WTC11 (cell line): ENCODE measurements around the gene BRK1. TPM values are rescaled to one million over a fixed set of nuclear protein-coding genes. Genes with fewer than 3 reads are reported as not detected.

Experiments
- ATAC-seq: fragments of 200-7000 bp; cut with Tn5 transposase; 2 replicates; pipeline ENCODE4 v1.10.0; 2021; ENCODE audit warnings: mild to moderate bottlenecking, moderate library complexity
- CTCF ChIA-PET: fragments of 300-600 bp; sonication (Branson Sonifier 250); formaldehyde crosslinking; loops from one replicate; lab custom pipeline; 2021; ENCODE audit warnings: antibody characterized with exemption; lab: Charles Lee
- POLR2A ChIA-PET: fragments of 350-600 bp; sonication (Branson Sonifier 250); formaldehyde crosslinking; loops from one replicate; lab custom pipeline; 2021; ENCODE audit warnings: antibody characterized with exemption; lab: Charles Lee
- DNase-seq: peaks from one replicate; pipeline ENCODE4 v3.0.0; 2021; ENCODE audit warnings: low spot score
- H3K27ac Mint-ChIP-seq: 2 replicates; pipeline ENCODE4 v1.8.0; 2021; ENCODE audit warnings: mixed read lengths
- H3K27me3 Mint-ChIP-seq: 2 replicates; pipeline ENCODE4 v1.8.0; 2021; ENCODE audit warnings: low read depth, mild to moderate bottlenecking, moderate library complexity, mixed read lengths
- H3K36me3 Mint-ChIP-seq: 2 replicates; pipeline ENCODE4 v1.8.0; 2021; ENCODE audit warnings: mixed read lengths
- H3K4me1 Mint-ChIP-seq: 2 replicates; pipeline ENCODE4 v1.8.0; 2022; ENCODE audit warnings: mixed read lengths
- H3K4me3 Mint-ChIP-seq: 2 replicates; pipeline ENCODE4 v1.8.0; 2021; ENCODE audit warnings: mild to moderate bottlenecking, moderate library complexity, mixed read lengths
- H3K9me3 Mint-ChIP-seq: 2 replicates; pipeline ENCODE4 v1.8.0; 2021; ENCODE audit warnings: mixed read lengths
- AFF4 ChIP-seq: sonication (generic); formaldehyde crosslinking; IDR thresholded peaks from 2 replicates; pipeline ENCODE4 v1.8.1; 2023; ENCODE audit warnings: mild to moderate bottlenecking, missing genetic modification reagents, borderline replicate concordance
- AR ChIP-seq: fragments of 250-450 bp; sonication (Bioruptor Pico); IDR thresholded peaks from 2 replicates; pipeline ENCODE4 v1.9.0; 2021; ENCODE audit warnings: mild to moderate bottlenecking
- ATF1 ChIP-seq: sonication (generic); formaldehyde crosslinking; IDR thresholded peaks from 2 replicates; pipeline ENCODE4 v1.8.1; 2023; ENCODE audit warnings: mild to moderate bottlenecking, moderate library complexity, missing genetic modification reagents
- ATF3 ChIP-seq: sonication (generic); formaldehyde crosslinking; conservative IDR thresholded peaks from 2 replicates; pipeline ENCODE4 v1.8.1; 2022; ENCODE audit warnings: mild to moderate bottlenecking, missing genetic modification reagents
- ATF6 ChIP-seq: sonication (generic); formaldehyde crosslinking; IDR thresholded peaks from 2 replicates; pipeline ENCODE4 v1.8.1; 2023; ENCODE audit warnings: mild to moderate bottlenecking, missing genetic modification reagents
- ESRRA ChIP-seq: sonication (generic); formaldehyde crosslinking; IDR thresholded peaks from 2 replicates; pipeline ENCODE4 v1.8.1; 2022; ENCODE audit warnings: mild to moderate bottlenecking, missing genetic modification reagents, borderline replicate concordance
- FOXP4 ChIP-seq: sonication (generic); formaldehyde crosslinking; IDR thresholded peaks from 2 replicates; pipeline ENCODE4 v1.8.0; 2022; ENCODE audit warnings: mild to moderate bottlenecking, missing genetic modification reagents
- NR1H2 ChIP-seq: sonication (generic); formaldehyde crosslinking; IDR thresholded peaks from 2 replicates; pipeline ENCODE4 v1.9.0; 2021; ENCODE audit warnings: mild to moderate bottlenecking, moderate library complexity, missing genetic modification reagents
- PREB ChIP-seq: sonication (generic); formaldehyde crosslinking; IDR thresholded peaks from 2 replicates; pipeline ENCODE4 v1.8.1; 2022; ENCODE audit warnings: mild to moderate bottlenecking, missing genetic modification reagents, moderate library complexity, borderline replicate concordance
- RELA ChIP-seq: sonication (generic); formaldehyde crosslinking; IDR thresholded peaks from 2 replicates; pipeline ENCODE4 v1.8.1; 2022; ENCODE audit warnings: missing genetic modification reagents, mild to moderate bottlenecking, borderline replicate concordance
- RORB ChIP-seq: fragments of 250-450 bp; sonication (Bioruptor Pico); IDR thresholded peaks from 2 replicates; pipeline ENCODE4 v1.9.0; 2021; ENCODE audit warnings: mild to moderate bottlenecking
- STAT6 ChIP-seq: sonication (generic); formaldehyde crosslinking; conservative IDR thresholded peaks from 2 replicates; pipeline ENCODE4 v1.8.1; 2023; ENCODE audit warnings: mild to moderate bottlenecking, low read depth, missing genetic modification reagents, moderate library complexity
- TEAD1 ChIP-seq: sonication (generic); formaldehyde crosslinking; IDR thresholded peaks from 2 replicates; pipeline ENCODE4 v1.8.0; 2022; ENCODE audit warnings: mild to moderate bottlenecking, missing genetic modification reagents
- TEAD4 ChIP-seq: sonication (generic); formaldehyde crosslinking; IDR thresholded peaks from 2 replicates; pipeline ENCODE4 v1.8.0; 2022; ENCODE audit warnings: mild to moderate bottlenecking, missing genetic modification reagents
- USF2 ChIP-seq: sonication (generic); formaldehyde crosslinking; IDR thresholded peaks from 2 replicates; pipeline ENCODE4 v1.8.1; 2023; ENCODE audit warnings: mild to moderate bottlenecking, missing genetic modification reagents, moderate library complexity
- total RNA-seq: library from RNA; stranded (reverse); gene quantifications from 3 replicates; pipeline ENCODE4 v1.2.3, GENCODE V29; 2021

Gene BRK1
- total RNA-seq, 1 experiment from 2014 or later, result 107 TPM

GRCh38 chr3:10166213-10166604 lies 50.7 kb downstream of the BRK1 start (continued):
- TF ChIP-seq PREB (CRISPR knock-in tag), result no peak
- no peak for TF ChIP-seq TEAD1 (CRISPR knock-in tag)
- no peak for TF ChIP-seq ATF1
- no peak for TF ChIP-seq STAT6 (CRISPR knock-in tag)
- TF ChIP-seq AFF4 (CRISPR knock-in tag), result no peak
- TF ChIP-seq RORB (CRISPR knock-in tag), result no peak
- TF ChIP-seq AR (CRISPR knock-in tag), result no peak

GRCh38 chr3:10169000-10169496 lies 53.6 kb downstream of the BRK1 start:
- peaks cover 31% of the 10 kb centered on the region for H3K36me3 Mint-ChIP-seq
- no peak for ATAC-seq
- DNase-seq, result no peak
- no peaks in the 10 kb centered on the region for H3K4me1 Mint-ChIP-seq
- CTCF ChIA-PET, result no interaction called here
- no peak overlapping the region for H3K4me3 Mint-ChIP-seq
- H3K27ac Mint-ChIP-seq, result no peak overlapping the region
- peaks cover 13% of the 10 kb centered on the region for H3K27me3 Mint-ChIP-seq
- TF ChIP-seq TEAD1 (CRISPR knock-in tag) (0 out of 2 replicates have a peak, but pooled peaks have one; percentile 49), USF2 (CRISPR knock-in tag) (no peak)
- TF ChIP-seq, all 79 proteins: peak for 1
- peaks cover 29% of the 10 kb centered on the region for H3K9me3 Mint-ChIP-seq
- POLR2A ChIA-PET, result no interaction called here

- Mint-ChIP-seq H3K4me1 (no peaks in the 10 kb centered on the region), H3K9me3 (peaks cover 31% of the 10 kb centered on the region), H3K27me3 (peaks cover 13% of the 10 kb centered on the region), H3K4me3 (no peak overlapping the region), H3K27ac (no peak overlapping the region), H3K36me3 (peaks cover 31% of the 10 kb centered on the region)
- ATAC-seq, result no peak
- DNase-seq, result no peak
- POLR2A ChIA-PET, result interaction anchor here (0.5 to 0.6 kb wide), 2 partner anchors 43 to 91 kb away, joined by 3 to 4 read pairs; no protein-coding TSS in a partner anchor
- CTCF ChIA-PET, result no interaction called here
- no peak for TF ChIP-seq NR1H2 (CRISPR knock-in tag)
- TF ChIP-seq RORB (CRISPR knock-in tag), result no peak
- TF ChIP-seq ATF6 (CRISPR knock-in tag), result no peak
- no peak for TF ChIP-seq ESRRA (CRISPR knock-in tag)
- no peak for TF ChIP-seq TEAD4 (CRISPR knock-in tag)
- TF ChIP-seq FOXP4 (CRISPR knock-in tag), result no peak
- no peak for TF ChIP-seq RELA (CRISPR knock-in tag)
- no peak for TF ChIP-seq ATF3 (CRISPR knock-in tag)
Observed at GRCh38 chr3:10170915-10171478, 55.5 kb downstream of the BRK1 start.
